ENCODE results near the gene TMOD1. TPM values are rescaled to one million over a fixed set of nuclear protein-coding genes. Genes with fewer than 3 reads are reported as not detected.

TMOD1 gene
- total RNA-seq, 2 experiments from 2014 or later = 1.2 to 1.4 TPM

GRCh38 chr9:97500765-97501176 lies 695 bp upstream of the TMOD1 start:
- H3K4me3 Mint-ChIP-seq = peak overlapping the region; percentile 65
- DNase-seq = no peak
- peaks cover 17% of the 10 kb centered on the region for H3K4me1 Mint-ChIP-seq (ENCODE audit: low read depth)
- peaks cover 49% of the 10 kb centered on the region for H3K27me3 Mint-ChIP-seq (ENCODE audit: low read depth)
- intact Hi-C loops (cut with micrococcal nuclease) = loop anchor here (1.0 to 5.0 kb wide), 2 partner anchors 77 to 89 kb away; no protein-coding TSS in a partner anchor
- H3K36me3 Mint-ChIP-seq (ENCODE audit: low read depth) = peaks cover 13% of the 10 kb centered on the region
- H3K9me3 Mint-ChIP-seq = no peaks in the 10 kb centered on the region
- H3K27ac Mint-ChIP-seq = no peak overlapping the region
- CTCF ChIA-PET = interaction anchor here (0.7 to 3.9 kb wide), 8 partner anchors 10 to 1325 kb away, joined by 3 to 21 read pairs (median 4); partner anchors contain the start of gene TDRD7

- no peak overlapping the region for H3K27ac Mint-ChIP-seq
- CTCF ChIA-PET = interaction anchor here (1.1 to 3.9 kb wide), 6 partner anchors 18 to 112 kb away, joined by 3 to 21 read pairs (median 4); partner anchors contain the start of gene TDRD7
- peaks cover 17% of the 10 kb centered on the region for H3K4me1 Mint-ChIP-seq (ENCODE audit: low read depth)
- peaks cover 4% of the 10 kb centered on the region for H3K36me3 Mint-ChIP-seq (ENCODE audit: low read depth)
- DNase-seq = no peak
- intact Hi-C loops (cut with micrococcal nuclease) = loop anchor here (1.0 to 5.0 kb wide), 2 partner anchors 75 to 91 kb away; no protein-coding TSS in a partner anchor
- no peaks in the 10 kb centered on the region for H3K9me3 Mint-ChIP-seq
- no peak overlapping the region for H3K4me3 Mint-ChIP-seq
- peaks cover 49% of the 10 kb centered on the region for H3K27me3 Mint-ChIP-seq (ENCODE audit: low read depth)
These were observed 431 bp downstream of the TMOD1 start for GRCh38 chr9:97501972-97502221.

GRCh38 chr9:97502222-97502983 lies 937 bp downstream of the TMOD1 start:
- DNase-seq = no peak
- Mint-ChIP-seq H3K9me3 (no peaks in the 10 kb centered on the region), H3K36me3 (ENCODE audit: low read depth) (no peaks in the 10 kb centered on the region), H3K27me3 (ENCODE audit: low read depth) (peaks cover 49% of the 10 kb centered on the region), H3K4me3 (peak overlapping the region; percentile 64), H3K27ac (no peak overlapping the region), H3K4me1 (ENCODE audit: low read depth) (peaks cover 17% of the 10 kb centered on the region)
- CTCF ChIA-PET = interaction anchor here (1.1 to 3.9 kb wide), 7 partner anchors 18 to 111 kb away, joined by 3 to 21 read pairs (median 5); partner anchors contain the start of gene TDRD7
- intact Hi-C loops (cut with micrococcal nuclease) = loop anchor here (5.0 kb wide), 1 partner anchor 75 kb away; no protein-coding TSS in a partner anchor

DNA sequence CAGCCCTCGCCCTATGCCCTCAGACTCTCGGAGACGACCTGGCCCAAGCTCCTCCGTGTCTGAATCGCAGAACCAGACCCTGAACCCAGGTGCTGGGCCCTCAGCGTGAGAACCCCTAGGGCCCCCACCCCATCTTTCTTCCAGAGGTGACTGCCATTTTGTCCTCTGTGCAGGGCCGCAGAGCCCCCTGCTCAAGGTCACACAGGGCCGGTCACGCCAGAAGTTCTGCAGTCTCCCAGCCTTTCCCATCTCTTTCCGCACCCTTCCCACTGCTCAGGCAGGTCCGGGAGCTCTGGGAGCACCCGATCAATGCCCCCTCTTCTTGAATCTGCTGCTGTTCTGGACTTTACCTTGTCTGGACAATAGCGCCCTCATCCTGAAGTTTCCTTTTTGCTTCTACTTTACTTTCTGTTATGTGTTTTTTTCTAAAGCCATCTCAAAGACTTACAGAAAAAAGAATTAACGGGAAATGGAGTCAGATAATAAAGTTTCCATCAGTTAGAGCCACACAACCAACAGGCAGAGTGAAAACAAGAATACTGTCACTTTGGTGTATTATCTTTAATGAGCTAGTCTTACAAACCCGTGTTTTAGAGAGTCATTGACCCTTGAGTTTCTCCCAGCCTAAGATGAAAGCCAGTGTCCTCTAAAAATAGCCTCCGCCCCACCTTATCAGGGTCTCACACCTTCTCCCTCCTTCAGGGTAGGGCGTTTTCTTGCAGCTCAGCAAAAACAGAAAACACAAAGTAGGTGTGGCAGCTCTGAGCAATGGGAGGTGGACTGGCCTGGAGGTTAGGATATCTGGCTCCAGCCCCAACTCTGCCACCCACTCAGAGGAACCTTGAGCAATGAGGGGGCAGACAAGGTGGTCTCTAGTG lies 1.8 kb downstream of the TMOD1 start:
- peaks cover 17% of the 10 kb centered on the region for H3K4me1 Mint-ChIP-seq (ENCODE audit: low read depth)
- peak overlapping the region; percentile 64 for H3K4me3 Mint-ChIP-seq
- H3K27ac Mint-ChIP-seq = no peak overlapping the region
- no peaks in the 10 kb centered on the region for H3K9me3 Mint-ChIP-seq
- H3K36me3 Mint-ChIP-seq (ENCODE audit: low read depth) = no peaks in the 10 kb centered on the region
- H3K27me3 Mint-ChIP-seq (ENCODE audit: low read depth) = peaks cover 51% of the 10 kb centered on the region
- intact Hi-C loops (cut with micrococcal nuclease) = loop anchor here (5.0 kb wide), 1 partner anchor 74 kb away; no protein-coding TSS in a partner anchor
- DNase-seq = no peak
- CTCF ChIA-PET = interaction anchor here (1.5 to 3.9 kb wide), 2 partner anchors 35 to 96 kb away, joined by 5 to 21 read pairs; no protein-coding TSS in a partner anchor

DNA sequence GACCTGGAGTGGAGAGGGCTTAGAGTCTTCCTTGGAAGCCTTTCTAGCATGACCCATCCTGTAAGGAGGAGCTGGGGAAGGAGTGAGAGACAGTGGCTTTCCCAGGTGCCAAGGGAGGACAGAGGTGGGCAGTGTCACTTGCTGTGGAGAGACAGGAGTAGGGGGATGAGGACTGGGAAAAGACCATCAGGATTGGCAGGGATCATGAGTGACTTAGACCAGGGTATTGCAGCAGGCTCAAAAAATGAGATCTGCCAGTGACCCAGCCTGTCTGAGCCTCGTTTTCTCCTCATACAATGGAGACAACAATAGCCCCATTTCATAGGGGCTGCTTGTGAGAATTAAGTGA lies 2.4 kb downstream of the TMOD1 start:
- intact Hi-C loops (cut with micrococcal nuclease) = loop anchor here (5.0 kb wide), 1 partner anchor 73 kb away; no protein-coding TSS in a partner anchor
- H3K4me3 Mint-ChIP-seq = no peak overlapping the region
- DNase-seq = no peak
- H3K27ac Mint-ChIP-seq = no peak overlapping the region
- H3K4me1 Mint-ChIP-seq (ENCODE audit: low read depth) = peaks cover 17% of the 10 kb centered on the region
- no peaks in the 10 kb centered on the region for H3K9me3 Mint-ChIP-seq
- H3K36me3 Mint-ChIP-seq (ENCODE audit: low read depth) = no peaks in the 10 kb centered on the region
- CTCF ChIA-PET = interaction anchor here (1.5 to 3.9 kb wide), 2 partner anchors 35 to 95 kb away, joined by 5 to 21 read pairs; no protein-coding TSS in a partner anchor
- H3K27me3 Mint-ChIP-seq (ENCODE audit: low read depth) = peaks cover 51% of the 10 kb centered on the region

DNA sequence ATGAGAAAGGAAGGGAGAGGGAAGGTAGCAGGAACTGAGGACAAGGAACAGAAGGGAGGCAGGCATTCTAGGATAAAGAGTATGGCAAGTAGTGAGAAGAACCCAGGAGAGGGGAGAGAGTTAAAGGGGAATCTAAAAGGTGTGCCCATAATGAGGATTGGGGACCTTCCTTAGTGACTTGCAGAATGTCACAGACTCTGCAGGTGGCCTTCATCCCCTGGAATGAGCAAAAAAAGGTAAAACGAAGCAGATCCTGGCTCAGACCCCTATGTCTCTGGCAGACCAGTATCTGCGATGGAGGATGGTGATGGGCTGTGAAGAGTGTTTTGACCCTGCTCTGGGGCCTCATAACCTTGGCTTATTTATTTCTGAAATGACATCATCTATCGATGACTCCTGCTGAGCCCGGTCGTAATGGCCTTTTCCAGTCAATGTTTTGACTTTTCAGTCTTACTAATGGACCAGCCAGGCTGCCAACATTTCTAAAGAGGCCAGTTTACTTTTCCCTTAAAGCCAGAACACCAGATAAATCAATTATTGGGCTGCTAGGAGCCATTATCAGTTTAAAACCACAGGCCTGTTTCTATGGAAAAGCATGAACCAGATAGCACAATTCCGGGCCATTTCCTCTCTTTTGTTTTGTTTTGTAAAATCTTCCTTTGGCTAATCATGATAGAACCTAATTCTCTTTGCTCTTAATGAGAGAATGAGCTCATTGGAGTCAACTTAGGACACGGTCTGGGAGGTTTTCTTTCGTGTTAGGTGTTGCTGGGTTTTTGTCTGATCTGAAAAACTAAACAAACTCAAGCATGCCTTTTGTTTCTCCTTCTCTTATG lies 3.1 kb downstream of the TMOD1 start:
- Mint-ChIP-seq H3K27ac (no peak overlapping the region), H3K4me3 (no peak overlapping the region), H3K9me3 (no peaks in the 10 kb centered on the region), H3K4me1 (ENCODE audit: low read depth) (peaks cover 17% of the 10 kb centered on the region), H3K27me3 (ENCODE audit: low read depth) (peaks cover 45% of the 10 kb centered on the region), H3K36me3 (ENCODE audit: low read depth) (no peaks in the 10 kb centered on the region)
- CTCF ChIA-PET = interaction anchor here (1.5 to 2.5 kb wide), 2 partner anchors 94 kb away, joined by 5 to 9 read pairs; no protein-coding TSS in a partner anchor
- no peak for DNase-seq
- intact Hi-C loops (cut with micrococcal nuclease) = loop anchor here (5.0 kb wide), 1 partner anchor 73 kb away; no protein-coding TSS in a partner anchor

DNA sequence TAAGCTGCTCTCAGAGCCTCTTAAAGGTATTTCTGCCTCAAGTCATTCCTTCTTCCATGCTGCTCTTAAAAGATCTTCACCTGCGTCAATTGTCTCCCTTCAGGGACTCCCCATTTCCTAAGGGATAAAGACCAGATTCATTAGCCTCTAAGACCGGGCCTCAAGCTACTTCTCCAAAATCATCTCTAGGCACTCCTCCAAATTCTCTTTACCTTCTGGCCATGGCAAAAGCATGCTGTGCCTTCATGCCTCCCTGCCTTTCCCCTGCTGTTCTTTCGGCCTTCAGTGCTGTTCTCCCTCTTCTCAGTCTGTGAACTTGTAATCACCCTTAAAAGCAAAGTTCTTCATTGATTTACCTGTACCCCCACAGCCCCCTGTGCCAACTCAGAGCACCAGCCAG lies 4.4 kb downstream of the TMOD1 start:
- Mint-ChIP-seq H3K4me1 (ENCODE audit: low read depth) (peaks cover 18% of the 10 kb centered on the region), H3K27ac (no peak overlapping the region), H3K9me3 (no peaks in the 10 kb centered on the region), H3K27me3 (ENCODE audit: low read depth) (peaks cover 35% of the 10 kb centered on the region), H3K4me3 (no peak overlapping the region), H3K36me3 (ENCODE audit: low read depth) (no peaks in the 10 kb centered on the region)
- intact Hi-C loops (cut with micrococcal nuclease) = no loop called here
- no peak for DNase-seq
- CTCF ChIA-PET = interaction anchor here (0.7 to 2.5 kb wide), 2 partner anchors 93 to 138 kb away, joined by 3 to 9 read pairs; no protein-coding TSS in a partner anchor

- Mint-ChIP-seq H3K36me3 (ENCODE audit: low read depth) (no peaks in the 10 kb centered on the region), H3K27ac (no peak overlapping the region), H3K4me1 (ENCODE audit: low read depth) (peaks cover 19% of the 10 kb centered on the region), H3K4me3 (no peak overlapping the region), H3K9me3 (no peaks in the 10 kb centered on the region), H3K27me3 (ENCODE audit: low read depth) (peaks cover 32% of the 10 kb centered on the region)
- CTCF ChIA-PET = interaction anchor here (0.7 to 2.5 kb wide), 2 partner anchors 92 to 138 kb away, joined by 3 to 9 read pairs; no protein-coding TSS in a partner anchor
- intact Hi-C loops (cut with micrococcal nuclease) = no loop called here
- DNase-seq = no peak
These were observed 4.8 kb downstream of the TMOD1 start for GRCh38 chr9:97506306-97506705.

DNA sequence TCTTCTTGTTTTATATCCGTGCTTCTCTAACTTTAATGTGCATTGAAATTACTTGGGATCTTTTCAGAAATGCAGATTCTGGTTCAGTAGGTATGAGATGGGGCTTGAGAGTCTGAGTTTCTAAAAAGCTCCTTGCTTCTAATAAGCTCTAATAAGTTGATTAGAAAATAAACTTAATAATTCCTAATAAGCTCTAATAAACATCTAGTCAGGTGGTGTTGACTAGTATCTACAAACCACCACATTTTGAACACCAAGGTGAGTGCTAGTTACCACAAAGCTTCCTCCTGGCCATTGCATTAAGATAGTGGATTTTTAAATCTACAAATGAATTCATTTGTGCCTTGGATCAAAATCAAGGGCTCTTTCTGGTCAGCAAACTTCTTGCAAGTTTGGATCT lies 5.3 kb downstream of the TMOD1 start:
- Mint-ChIP-seq H3K36me3 (ENCODE audit: low read depth) (no peaks in the 10 kb centered on the region), H3K4me3 (no peak overlapping the region), H3K27me3 (ENCODE audit: low read depth) (peaks cover 32% of the 10 kb centered on the region), H3K9me3 (no peaks in the 10 kb centered on the region), H3K27ac (no peak overlapping the region), H3K4me1 (ENCODE audit: low read depth) (peaks cover 21% of the 10 kb centered on the region)
- DNase-seq = no peak
- CTCF ChIA-PET = interaction anchor here (2.5 kb wide), 1 partner anchor 92 kb away, joined by 9 read pairs; no protein-coding TSS in a partner anchor
- intact Hi-C loops (cut with micrococcal nuclease) = no loop called here

DNA sequence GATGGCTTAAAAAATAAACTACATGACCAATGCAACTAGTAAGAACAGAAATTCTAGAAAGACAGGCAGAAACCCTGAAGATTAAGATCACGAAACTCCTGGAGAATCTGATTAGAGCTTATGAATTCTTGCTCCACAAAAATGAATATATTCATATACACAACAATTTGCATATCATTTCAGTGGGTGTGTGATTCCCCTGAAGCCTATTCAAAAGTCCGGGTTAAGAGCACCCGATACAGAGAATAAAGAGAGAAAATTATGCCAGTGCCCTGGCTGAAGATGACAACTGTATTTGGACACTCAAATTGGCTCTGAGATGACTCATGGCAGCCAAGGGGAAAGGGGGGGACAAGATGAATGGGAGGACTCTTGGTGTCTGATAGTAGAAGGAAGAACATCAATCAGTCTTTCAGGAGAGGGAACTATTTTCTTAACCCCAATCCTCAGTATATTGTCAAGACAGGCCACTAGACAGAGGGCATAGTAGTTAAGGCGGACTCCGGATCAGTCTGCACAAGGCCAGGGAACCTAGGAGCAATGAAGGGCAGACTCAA lies 6.0 kb downstream of the TMOD1 start:
- Mint-ChIP-seq H3K27me3 (ENCODE audit: low read depth) (peaks cover 28% of the 10 kb centered on the region), H3K9me3 (no peaks in the 10 kb centered on the region), H3K27ac (no peak overlapping the region), H3K36me3 (ENCODE audit: low read depth) (no peaks in the 10 kb centered on the region), H3K4me3 (no peak overlapping the region), H3K4me1 (ENCODE audit: low read depth) (peaks cover 17% of the 10 kb centered on the region)
- CTCF ChIA-PET = interaction anchor here (2.5 kb wide), 1 partner anchor 91 kb away, joined by 9 read pairs; no protein-coding TSS in a partner anchor
- intact Hi-C loops (cut with micrococcal nuclease) = no loop called here
- no peak for DNase-seq

- H3K27ac Mint-ChIP-seq = no peak overlapping the region
- intact Hi-C loops (cut with micrococcal nuclease) = no loop called here
- peaks cover 14% of the 10 kb centered on the region for H3K27me3 Mint-ChIP-seq (ENCODE audit: low read depth)
- no peak for DNase-seq
- H3K9me3 Mint-ChIP-seq = no peaks in the 10 kb centered on the region
- H3K4me3 Mint-ChIP-seq = no peak overlapping the region
- peaks cover 9% of the 10 kb centered on the region for H3K4me1 Mint-ChIP-seq (ENCODE audit: low read depth)
- CTCF ChIA-PET = no interaction called here
- H3K36me3 Mint-ChIP-seq (ENCODE audit: low read depth) = no peaks in the 10 kb centered on the region
These were observed 7.4 kb downstream of the TMOD1 start for GRCh38 chr9:97508852-97509251.
